CD4-positive, alpha-beta T cell treated with Interleukin-10 for 1 hour (primary cell): Measurements from ENCODE around the gene OAS2.

Experiments used
- DNase-seq: peaks from one replicate; pipeline ENCODE4 v3.0.0-alpha.2; 2020

The OAS2 gene, protein sequence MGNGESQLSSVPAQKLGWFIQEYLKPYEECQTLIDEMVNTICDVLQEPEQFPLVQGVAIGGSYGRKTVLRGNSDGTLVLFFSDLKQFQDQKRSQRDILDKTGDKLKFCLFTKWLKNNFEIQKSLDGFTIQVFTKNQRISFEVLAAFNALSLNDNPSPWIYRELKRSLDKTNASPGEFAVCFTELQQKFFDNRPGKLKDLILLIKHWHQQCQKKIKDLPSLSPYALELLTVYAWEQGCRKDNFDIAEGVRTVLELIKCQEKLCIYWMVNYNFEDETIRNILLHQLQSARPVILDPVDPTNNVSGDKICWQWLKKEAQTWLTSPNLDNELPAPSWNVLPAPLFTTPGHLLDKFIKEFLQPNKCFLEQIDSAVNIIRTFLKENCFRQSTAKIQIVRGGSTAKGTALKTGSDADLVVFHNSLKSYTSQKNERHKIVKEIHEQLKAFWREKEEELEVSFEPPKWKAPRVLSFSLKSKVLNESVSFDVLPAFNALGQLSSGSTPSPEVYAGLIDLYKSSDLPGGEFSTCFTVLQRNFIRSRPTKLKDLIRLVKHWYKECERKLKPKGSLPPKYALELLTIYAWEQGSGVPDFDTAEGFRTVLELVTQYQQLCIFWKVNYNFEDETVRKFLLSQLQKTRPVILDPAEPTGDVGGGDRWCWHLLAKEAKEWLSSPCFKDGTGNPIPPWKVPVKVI

DNA sequence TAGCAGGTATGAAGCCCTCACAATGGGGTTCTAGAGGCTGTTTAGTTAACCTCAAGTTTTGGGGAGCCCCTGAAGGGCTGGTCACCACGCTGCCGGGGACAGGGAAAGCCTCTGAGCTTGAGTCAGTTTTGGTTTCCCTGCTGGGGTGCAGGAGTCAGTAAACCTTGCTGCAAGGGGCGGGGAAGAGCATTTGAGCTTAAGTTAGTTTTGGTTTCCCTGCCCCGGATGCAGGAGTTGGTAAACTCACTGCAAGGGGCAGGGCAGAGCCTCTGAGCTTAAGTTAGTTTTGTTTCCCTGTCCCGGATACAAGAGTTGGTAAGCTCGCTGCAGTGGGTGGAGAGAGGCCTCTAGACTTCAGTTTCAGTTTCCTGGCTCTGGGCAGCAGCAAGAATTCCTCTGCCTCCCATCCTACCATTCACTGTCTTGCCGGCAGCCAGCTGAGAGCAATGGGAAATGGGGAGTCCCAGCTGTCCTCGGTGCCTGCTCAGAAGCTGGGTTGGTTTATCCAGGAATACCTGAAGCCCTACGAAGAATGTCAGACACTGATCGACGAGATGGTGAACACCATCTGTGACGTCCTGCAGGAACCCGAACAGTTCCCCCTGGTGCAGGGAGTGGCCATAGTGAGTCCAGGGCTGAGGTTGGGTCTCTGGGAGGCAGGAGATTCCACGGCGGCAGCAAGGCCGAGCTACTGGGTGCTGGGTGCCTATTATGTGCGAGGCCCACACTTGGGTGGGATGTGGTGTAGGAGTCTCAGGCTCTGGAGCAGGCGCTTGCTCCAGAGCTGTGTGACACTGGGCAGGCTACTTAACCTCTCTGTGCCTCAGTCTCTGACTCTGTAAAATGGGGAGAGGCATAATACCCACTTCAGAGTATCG, at the start of gene OAS2:
OAS2 (plus strand) TSS at position 357 of the 878 bp plus-strand sequence; CDS start at position 447, 90 bp downstream.
- peak; percentile 85 for DNase-seq

DNA sequence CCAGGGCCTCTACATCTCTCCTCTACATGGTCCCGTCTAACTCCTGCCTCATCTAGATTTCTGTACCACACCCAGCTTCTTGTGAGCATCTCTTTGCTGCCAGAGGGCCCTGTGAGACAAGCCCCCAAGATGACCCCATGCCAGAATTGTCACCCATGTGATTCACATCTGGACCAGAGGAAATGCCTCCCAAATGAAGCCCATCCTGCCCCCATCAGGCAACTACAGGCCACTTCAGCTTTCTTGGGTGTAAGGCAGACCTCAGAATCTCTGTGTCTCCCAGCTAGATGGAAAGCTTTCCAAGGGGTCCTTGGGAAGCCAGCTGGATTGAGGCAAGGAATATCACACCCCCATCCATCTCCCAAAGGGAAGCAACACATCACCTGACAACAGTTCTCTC, 49.3 kb upstream of the OAS2 start:
- DNase-seq: no peak

DNA sequence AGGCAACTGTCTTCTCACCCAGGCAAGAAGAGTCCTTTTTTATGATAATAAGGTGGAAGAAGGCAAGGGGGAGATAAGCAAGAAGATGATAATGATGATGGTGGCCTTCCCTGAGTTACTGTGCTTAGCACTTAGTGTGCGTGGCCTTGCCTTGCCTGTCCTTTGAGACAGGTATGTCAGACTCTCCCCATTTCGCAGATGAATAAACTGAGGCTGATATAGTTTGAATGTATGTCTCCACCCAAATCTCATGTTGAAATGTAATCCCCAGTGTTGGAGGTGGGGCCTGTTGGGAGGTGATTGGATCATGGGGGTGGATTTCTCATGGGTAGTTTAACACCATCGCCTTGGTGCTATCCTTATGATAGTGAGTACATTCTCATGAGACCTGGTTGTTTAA, 48.6 kb upstream of the OAS2 start:
- DNase-seq: no peak

DNA sequence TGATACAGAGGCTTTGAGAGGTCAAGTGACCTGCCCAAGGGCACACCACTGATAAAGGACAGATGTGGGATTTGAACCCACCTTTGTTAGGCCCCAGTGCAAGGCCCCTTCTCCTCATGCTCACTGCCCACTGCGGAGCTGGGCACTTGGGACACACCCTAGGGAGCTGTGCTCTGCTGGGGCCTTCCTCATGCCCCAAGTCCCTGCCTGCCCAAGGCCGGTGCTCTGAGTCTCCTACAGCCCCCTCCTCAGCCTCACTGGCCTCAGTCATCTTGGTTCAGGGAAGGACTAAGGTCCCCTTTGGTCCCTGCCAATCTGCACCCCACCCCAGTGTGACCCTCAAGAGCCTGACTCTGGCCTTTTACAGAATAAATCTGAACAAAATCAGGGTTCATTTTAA, 48.0 kb upstream of the OAS2 start:
- no peak for DNase-seq

DNA sequence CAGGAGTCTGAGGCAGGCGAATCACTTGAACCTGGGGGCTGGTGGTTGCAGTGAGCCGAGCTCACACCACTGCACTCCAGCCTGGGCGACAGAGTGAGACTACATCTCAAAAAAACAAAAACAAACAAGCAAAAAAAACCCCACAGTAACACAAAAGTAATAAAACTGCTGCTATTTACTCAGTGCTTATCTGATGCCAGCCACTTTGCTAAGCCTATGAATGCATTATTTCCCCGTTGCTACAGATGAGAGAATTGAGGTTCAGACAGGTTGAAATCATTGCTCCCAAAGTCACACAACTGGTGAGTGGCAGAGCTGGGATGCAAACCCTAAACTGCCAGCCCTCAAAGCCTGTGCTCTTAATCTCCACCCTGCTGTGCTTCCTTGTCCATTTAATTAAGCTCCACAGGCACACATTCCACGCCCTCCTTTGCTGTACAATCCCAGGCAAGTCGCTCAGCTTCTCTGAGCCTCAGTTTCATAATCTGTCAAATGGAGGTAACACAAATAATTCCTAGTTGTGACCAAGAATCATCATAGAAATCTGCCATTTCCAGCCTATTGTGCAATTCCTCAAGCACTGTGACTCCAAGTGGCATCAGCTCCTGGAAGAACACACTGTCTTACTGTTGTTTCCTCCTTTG, 45.7 kb upstream of the OAS2 start:
- DNase-seq: no peak

DNA sequence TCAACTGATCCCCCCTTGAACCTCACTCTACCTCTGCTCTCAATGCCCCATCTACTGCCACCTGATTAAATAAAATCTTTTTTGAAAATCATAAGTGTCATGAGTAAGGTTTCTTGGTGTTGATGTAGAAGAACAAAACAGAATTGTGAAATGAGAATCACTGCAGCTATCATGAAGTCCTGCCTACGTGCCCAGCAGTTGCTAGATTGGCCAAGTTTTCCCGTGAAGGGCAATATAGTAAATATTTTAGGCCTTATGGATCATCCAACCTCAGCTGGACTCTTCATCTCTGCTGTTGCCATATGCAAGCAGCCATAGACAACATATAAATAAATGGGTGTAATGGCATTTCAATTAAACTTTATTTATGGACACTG, 45.2 kb upstream of the OAS2 start:
- no peak for DNase-seq

DNA sequence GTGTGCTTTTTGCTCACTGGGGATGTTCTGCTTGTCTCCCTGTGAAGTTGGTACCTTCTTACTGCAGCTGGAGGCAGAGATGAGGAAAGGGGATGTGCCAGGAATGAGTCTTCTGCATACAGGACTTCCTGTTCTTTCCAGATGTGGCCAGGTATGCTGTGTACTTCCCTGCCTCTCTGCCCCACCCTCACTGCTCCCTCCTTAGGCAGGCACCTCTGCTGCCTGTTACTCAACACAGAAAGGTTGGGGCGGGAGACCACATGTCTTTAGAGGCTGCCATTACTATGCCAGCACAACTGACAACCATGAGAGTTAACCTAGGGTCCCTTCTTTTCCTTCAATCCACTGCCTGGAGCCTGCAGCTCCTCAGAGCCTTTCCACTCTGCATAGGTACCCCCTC, 42.1 kb upstream of the OAS2 start:
- DNase-seq: no peak

DNA sequence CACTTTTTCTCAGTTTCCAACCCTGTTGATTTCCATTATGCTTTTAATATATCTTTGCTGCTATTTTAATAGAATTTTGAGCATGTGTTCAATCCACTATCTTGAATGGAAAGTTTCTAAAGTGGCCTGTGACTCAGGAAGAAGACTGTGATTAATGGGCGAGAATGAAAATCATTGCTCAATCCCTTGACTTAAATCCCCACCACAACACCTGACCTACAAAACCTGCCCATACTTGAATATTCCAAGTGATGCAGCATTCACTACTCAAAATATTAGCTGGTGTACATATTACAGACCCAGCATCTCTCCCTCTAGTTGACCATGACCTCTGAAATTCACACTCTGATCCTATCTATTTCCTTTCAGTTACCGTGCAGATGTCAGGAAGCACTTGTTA, 41.4 kb upstream of the OAS2 start:
- DNase-seq: no peak

DNA sequence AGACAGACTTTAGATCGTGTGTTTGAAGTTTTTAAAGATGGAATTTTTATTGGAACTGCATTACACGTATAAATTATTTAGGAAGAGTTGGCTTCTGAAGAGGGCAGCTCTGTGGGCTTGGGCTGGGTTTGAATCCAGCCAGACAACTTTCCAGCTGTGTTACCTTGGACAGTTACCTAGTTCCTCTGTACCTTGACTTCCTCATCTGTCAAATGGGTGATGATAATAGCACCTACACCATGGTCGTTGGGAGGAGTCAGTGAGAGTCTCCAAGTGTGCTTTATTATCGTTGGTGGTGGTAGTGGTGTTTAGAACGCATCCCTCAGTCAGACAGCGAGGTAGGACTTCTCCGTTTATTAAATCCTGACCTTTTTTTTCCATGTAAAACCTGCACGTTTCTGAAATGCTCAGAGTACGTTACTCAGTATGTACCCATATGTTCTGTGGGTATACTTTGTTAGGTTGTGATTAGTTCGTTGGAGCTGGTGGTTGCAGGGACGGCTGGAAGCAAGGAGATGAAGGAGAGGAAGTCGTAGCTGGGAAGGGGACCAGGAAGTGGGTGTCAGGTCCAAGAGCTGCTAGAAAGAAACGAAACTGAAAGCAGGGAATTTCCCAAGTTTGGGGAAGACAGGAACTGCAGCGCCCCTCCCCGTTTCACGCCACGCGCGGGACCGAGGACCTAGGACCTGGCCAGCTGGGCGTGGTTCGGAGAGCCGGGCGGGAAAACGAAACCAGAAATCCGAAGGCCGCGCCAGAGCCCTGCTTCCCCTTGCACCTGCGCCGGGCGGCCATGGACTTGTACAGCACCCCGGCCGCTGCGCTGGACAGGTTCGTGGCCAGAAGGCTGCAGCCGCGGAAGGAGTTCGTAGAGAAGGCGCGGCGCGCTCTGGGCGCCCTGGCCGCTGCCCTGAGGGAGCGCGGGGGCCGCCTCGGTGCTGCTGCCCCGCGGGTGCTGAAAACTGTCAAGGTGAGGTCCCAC, 40.3 kb upstream of the OAS2 start, which contains the start of gene OAS3:
OAS3 (plus strand) TSS at position 734 of the 979 bp plus-strand sequence; CDS start at position 791, 57 bp downstream.
- DNase-seq: peak; percentile 86

DNA sequence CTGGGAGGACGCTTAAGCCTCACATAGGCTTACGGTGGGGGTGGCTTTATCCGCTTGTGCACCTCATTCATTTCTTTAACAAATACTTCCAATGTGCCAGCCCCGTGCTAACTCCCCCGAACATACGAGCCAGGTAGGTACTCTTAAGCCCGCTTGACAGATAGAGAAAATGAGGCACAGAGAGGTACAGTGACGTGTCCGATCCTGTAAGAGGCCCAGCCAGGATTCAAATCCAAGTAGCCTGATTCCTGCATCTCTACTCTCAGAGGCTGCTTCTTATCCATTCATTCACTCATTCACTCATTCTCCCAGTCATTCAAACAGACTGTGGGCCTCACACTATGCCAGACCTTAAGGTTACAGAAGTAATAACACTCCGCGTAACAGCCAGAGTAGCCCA, 39.6 kb upstream of the OAS2 start:
- DNase-seq: no peak

DNA sequence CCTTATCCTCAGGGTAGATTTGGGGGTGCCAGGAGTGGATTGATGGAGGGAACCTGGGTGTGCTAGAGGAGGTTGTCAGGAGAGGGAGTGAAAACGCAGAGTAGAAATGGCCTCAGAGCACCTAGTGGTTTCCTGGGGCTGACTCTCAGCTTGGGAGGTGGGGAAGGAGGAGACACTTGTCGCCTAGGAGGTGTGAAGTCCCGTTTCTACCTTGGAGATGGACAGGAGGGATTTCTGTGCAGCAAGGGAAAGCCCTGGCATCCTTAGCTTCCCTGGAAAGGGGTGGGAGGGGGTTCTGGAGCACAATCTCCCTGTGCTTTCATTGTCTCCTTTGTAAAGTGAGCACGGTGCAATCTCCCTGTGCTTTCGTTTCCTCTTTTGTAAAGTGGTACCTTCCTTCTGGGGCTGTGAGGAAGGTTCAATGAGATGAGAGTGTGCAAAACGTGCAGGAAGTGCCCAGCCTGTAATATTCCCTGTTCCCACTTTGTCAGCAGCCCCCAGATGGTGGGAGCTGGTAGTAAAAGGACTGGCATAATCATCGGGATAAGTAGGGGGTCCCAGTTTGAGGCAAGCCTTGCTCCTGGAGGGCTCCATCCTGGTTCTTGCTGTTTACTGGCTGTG, 38.4 kb upstream of the OAS2 start:
- no peak for DNase-seq

DNA sequence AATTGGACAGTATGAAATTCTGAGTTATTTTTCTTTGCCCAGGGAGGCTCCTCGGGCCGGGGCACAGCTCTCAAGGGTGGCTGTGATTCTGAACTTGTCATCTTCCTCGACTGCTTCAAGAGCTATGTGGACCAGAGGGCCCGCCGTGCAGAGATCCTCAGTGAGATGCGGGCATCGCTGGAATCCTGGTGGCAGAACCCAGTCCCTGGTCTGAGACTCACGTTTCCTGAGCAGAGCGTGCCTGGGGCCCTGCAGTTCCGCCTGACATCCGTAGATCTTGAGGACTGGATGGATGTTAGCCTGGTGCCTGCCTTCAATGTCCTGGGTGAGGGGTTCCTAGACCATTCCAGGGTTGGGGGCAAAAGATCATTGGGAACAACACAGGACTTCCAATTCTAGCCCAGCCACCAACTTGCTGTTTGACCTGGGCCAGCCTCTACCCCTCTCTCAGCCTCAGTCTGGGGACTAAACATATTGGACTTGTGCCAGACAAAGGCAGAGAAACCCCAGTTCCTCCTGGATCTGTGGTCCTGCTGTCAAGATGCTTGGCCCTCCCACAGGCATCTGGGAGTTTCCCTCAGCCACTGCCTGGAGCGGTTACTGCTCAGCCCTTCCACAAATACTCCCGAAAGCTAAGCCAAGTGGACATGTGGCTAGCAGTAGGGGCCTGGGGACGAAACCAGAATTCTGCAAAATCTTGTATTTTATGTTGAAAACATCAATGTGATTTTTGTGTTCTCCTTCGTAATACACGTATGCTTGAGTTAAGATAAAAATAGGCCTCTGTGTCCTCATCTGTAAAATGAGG, 36.6 kb upstream of the OAS2 start:
- DNase-seq: no peak

DNA sequence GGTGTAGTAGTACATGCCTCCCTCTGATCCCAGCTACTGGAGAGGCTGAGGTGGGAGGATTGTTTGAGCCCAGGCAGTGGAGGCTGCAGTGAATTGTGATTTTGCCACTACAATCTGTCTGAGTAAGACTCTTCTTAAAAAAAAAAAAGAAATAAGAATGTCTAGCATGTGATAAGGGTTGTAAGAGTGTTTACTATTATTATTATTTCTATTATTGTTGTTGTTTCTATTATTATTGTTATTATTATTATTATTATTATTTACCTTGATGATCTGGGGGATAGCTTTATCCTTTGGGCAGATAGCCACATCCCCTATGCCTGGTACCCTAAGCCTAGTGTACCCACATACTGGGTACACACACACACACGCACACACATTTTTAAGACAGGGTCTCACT, 35.7 kb upstream of the OAS2 start:
- DNase-seq: no peak

DNA sequence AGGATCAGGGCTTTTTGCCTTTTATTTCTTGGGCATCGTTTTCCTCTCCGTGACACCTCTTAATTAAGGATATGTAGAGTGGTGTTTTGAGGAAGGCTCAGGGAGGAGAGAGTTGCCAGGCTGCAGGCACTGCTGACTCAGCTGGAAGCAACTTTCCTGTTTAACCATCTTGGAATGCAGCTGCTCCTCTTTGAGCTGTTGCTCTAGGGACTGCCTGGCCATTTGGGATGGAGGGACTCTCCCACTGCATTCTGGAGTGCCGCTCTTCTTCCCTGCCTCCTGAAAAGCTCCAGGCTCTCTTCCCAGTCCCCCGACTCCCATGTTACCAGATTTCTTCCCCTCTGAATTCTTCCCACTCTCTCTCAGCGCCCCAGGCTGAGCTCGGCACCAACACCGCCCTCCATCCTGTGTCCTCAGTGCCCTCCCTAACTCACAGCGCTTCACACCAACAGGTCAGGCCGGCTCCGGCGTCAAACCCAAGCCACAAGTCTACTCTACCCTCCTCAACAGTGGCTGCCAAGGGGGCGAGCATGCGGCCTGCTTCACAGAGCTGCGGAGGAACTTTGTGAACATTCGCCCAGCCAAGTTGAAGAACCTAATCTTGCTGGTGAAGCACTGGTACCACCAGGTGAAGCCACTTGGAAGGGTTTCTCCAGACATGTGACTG, 34.2 kb upstream of the OAS2 start:
- DNase-seq: no peak

DNA sequence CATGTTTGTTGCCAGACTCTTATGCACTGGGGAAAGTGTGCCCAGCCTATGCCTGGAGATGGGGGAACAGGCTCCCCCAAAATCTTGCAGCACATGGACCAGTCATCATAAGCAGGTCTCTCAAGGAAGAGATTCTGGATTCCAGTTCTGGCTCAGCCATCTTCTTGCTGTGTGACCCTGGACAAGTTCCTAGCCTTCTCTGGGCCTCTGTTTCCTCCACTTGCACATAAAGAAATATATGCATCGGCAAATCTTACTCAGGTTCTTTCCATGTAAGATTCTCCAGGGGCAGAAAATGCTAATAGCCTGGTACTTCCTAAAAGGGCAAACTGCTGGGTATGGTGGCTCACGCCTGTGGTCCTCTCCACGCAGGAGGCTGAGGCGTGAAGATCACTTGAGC, 32.8 kb upstream of the OAS2 start:
- DNase-seq: no peak

DNA sequence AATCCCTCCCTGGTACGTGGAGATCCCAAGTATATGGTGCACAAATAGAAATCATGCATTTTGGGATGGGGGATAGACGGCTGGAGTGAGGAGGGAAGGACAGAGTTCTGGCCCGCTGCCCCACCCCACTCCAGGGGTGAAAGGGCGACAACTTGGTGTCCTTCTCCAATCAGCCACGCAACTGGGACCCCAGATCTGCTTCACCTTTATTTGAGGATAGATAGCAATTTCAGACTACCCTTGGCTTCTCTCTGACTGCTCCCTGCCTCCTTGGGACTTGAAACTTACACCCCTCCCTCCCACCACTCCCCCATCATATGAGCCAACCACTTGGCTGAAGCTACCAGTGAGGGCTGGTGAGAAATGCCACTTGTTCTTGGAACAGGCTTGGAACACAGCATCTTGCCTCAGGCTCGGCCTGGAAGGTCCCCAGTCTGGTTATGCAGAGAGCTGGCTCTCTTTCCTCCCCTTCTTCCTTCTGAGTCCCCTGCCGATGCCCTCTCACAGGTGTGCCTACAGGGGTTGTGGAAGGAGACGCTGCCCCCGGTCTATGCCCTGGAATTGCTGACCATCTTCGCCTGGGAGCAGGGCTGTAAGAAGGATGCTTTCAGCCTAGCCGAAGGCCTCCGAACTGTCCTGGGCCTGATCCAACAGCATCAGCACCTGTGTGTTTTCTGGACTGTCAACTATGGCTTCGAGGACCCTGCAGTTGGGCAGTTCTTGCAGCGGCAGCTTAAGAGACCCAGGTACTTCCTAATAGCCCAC, 31.9 kb upstream of the OAS2 start:
- DNase-seq: no peak

DNA sequence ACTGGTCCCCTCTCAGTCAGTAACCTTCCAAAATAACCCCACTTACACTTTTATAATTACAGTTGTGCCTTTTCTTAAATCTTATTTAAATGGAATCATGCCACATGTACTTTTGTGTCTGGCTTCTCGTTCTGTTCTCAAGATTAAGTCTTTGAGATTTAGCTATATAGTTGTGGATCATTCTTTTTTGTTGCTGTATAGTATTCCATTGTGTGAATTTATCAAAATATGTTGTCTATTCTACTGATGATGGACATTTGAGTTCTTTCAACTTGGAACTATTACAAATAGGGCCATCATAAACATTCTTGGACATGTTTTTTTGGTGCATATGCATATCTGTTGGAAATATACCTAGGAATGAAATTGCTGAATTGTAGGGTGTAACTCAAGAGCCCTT, 31.0 kb upstream of the OAS2 start:
- no peak for DNase-seq

DNA sequence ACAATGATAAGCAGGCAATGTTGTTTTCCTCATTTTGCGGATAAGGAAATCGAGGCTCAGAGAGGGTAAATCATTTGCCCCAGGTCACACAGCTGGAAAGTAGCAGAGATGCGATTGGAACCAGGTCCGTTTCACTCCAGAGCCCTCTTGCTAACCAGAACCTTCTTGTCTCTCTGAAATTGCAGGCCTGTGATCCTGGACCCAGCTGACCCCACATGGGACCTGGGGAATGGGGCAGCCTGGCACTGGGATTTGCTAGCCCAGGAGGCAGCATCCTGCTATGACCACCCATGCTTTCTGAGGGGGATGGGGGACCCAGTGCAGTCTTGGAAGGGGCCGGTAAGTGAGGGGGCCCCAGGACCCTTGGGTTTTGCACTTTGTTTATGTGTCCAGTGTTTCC, 30.6 kb upstream of the OAS2 start:
- DNase-seq: no peak

DNA sequence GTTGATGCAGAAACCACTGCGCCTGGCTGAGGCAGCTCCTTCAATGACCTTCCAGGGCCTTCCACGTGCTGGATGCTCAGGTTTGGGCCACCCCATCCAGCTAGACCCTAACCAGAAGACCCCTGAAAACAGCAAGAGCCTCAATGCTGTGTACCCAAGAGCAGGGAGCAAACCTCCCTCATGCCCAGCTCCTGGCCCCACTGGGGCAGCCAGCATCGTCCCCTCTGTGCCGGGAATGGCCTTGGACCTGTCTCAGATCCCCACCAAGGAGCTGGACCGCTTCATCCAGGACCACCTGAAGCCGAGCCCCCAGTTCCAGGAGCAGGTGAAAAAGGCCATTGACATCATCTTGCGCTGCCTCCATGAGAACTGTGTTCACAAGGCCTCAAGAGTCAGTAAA, 29.5 kb upstream of the OAS2 start:
- no peak for DNase-seq
